K562 (cell line): ENCODE measurements around the gene LRP1B. TPM values are rescaled to one million over a fixed set of nuclear protein-coding genes. Genes with fewer than 3 reads are reported as not detected.

Experiments used
- CHD2 ChIP-seq: IDR thresholded peaks from 2 replicates; pipeline ENCODE4 v1.6.1; 2011; ENCODE audit warnings: low read depth, low read length
- MGA ChIP-seq: fragments of 450-650 bp; IDR thresholded peaks from 2 replicates; pipeline ENCODE4 v1.6.1; 2016; ENCODE audit warnings: mild to moderate bottlenecking, moderate library complexity
- polyA plus RNA-seq, 8 experiments: library from polyadenylated mRNA; depleted of rRNA in 4 of 8; stranded (reverse) in 5 of 8; unstranded in 3 of 8; fragments of >200 nt; fragmentation: Nextera tagmentation in 2 of 8; fragmentation: Illumina TruSeq in 1 of 8; extraction: Ambion mirVana in 2 of 8; extraction: Trizol in 1 of 8; gene quantifications; 2 replicates each; pipeline versions ENCODE4 v1.2.1 to v1.2.3, GENCODE V29; 2011 to 2014; ENCODE audit warnings: inconsistent platforms in 1 of 8, missing spikeins in 1 of 8
- total RNA-seq, 7 experiments: library from RNA; depleted of rRNA in 6 of 7; stranded (reverse); fragments of >200 nt in 6 of 7; fragmentation: Illumina TruSeq in 2 of 7; extraction: Trizol in 2 of 7; gene quantifications; 2 replicates each; pipeline versions ENCODE4 v1.2.1 to v1.2.3, GENCODE V29; 2011 to 2021; ENCODE audit warnings: low replicate concordance in 1 of 7

Gene LRP1B
- total and polyA plus RNA-seq, 9 of the 15 experiments (the other 6 are each of a cell fraction or from before 2014, with no cell fraction given): not detected

DNA sequence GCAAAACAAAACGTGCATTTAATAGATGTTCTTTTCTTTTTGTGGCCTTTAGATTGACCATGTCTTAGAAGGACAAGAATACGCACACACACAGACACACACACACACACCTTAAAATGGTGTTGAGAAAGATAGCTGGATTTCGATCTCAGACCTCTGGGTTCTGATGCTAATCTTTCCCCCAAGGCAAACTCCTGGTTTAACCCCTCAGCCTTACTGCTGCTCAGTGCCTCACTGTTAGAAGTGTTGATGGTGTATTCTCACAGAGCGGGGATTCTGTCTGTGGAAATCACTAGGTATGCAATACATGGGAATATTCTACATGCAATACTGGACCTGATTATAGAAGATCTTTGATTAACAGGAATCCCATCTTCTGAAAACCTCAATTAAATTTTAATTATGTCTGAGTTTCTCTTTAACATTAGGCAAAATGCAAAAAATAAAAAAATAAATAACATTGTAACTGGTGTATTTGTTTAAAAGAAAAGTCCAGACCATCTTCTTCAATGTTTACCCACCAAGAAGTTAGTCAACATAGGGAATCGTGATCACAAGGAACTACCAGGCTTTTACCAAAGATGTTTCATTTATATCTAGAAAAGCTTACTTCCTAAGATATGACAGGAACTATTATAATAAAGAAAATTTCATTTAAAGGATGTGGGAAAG, 613.5 kb downstream of the LRP1B start (continued):
- no peak for TF ChIP-seq MGA
- TF ChIP-seq CHD2: no peak
- TF ChIP-seq, all 486 proteins: peak for 0
